ENCODE measurements around the gene P2RY8. TPM values are rescaled to one million over a fixed set of nuclear protein-coding genes. Genes with fewer than 3 reads are reported as not detected.

P2RY8 gene
- total and polyA plus RNA-seq, 10 of the 15 experiments (the other 5 are each of a cell fraction or from before 2014, with no cell fraction given): 2.0 to 64.4 (median 36.5) TPM

- H3K9ac ChIP-seq (ENCODE audit: control insufficient read depth, insufficient read depth, low read length): no peak overlapping the region
- in situ Hi-C loops (cut with MboI) (no loop called here), intact Hi-C loops (cut with micrococcal nuclease; ENCODE audit: unreplicated experiment) (no loop called here)
- no peak for ATAC-seq
- DNase-seq (ENCODE audit: low read depth, low spot score): no peak
- H3K36me3 ChIP-seq (ENCODE audit: control insufficient read depth in 2 of 2, insufficient read depth in 2 of 2, low read length in 1 of 2): peaks cover 26 to 29% of the 10 kb centered on the region in 2 experiments
- 98% methylated on average over 19 of the region's 20 CpGs for WGBS (ENCODE audit: insufficient coverage, insufficient replicate concordance, low lambda C conversion rate, missing lambda C conversion rate)
- H3K79me2 ChIP-seq (ENCODE audit: control insufficient read depth, insufficient read depth, low read length): no peaks in the 10 kb centered on the region
- H3K27me3 ChIP-seq (replicated peaks in 1 of 2; ENCODE audit: control insufficient read depth in 2 of 2, insufficient read depth in 2 of 2, low read length in 1 of 2): no peaks in the 10 kb centered on the region
- ChIA-PET RAD21 (ENCODE audit: unreplicated experiment) (no interaction called here), CTCF (no interaction called here), SMC1A (ENCODE audit: uncharacterized antibody, unreplicated experiment) (no interaction called here), POLR2A (no interaction called here)
- H3K4me1 ChIP-seq (ENCODE audit: control insufficient read depth, insufficient read depth, low read length): no peaks in the 10 kb centered on the region
- no peak for FAIRE-seq
- TF ChIP-seq CBX5 (IDR thresholded peaks at IDR 0.05; ENCODE audit: low read depth) (peak; percentile 58; the same call in 1 of the 2 replicates), SMARCA5 (IDR thresholded peaks at IDR 0.05) (peak; percentile 87), RB1 (IDR thresholded peaks at IDR 0.05; ENCODE audit: borderline replicate concordance) (no peak), POLR2A (IDR thresholded peaks at IDR 0.05; ENCODE audit: low read depth, low read length) (peak; percentile 12), ZBED1 (IDR thresholded peaks at IDR 0.05; ENCODE audit: borderline replicate concordance) (0 out of 2 replicates have a peak, but pooled peaks have one; percentile 32), SIN3A (IDR thresholded peaks at IDR 0.05; ENCODE audit: low read depth, low read length) (no peak), ZNF217 (IDR thresholded peaks at IDR 0.05) (peak; percentile 56; the same call in 1 of the 2 replicates)
- BruUV-seq (replicated peaks): no TSS peak
- H3K27ac ChIP-seq (ENCODE audit: control insufficient read depth, insufficient read depth): no peak overlapping the region
- no peak overlapping the region for H2AFZ ChIP-seq (ENCODE audit: control insufficient read depth, low read depth, low read length)
- H3K4me3 ChIP-seq: no peak overlapping the region
- H4K20me1 ChIP-seq (ENCODE audit: control insufficient read depth, insufficient read depth): no peaks in the 10 kb centered on the region
- peaks cover 16% of the 10 kb centered on the region for H3K9me3 ChIP-seq (replicated peaks; ENCODE audit: control insufficient read depth, insufficient read depth, low read length)
- H3K4me2 ChIP-seq (ENCODE audit: control insufficient read depth, insufficient read depth): no peak overlapping the region
These were observed 118.8 kb downstream of the P2RY8 start for GRCh38 chrX:1417921-1418771.
